HG03571 (cell line): ENCODE measurements around the gene AKTIP.
"Not testable (repeated sequence)": the region's sequence is repeated elsewhere in the genome, so short reads cannot be mapped to it uniquely, and the experiment has no call there.

Source experiments
- ATAC-seq: cut with Tn5 transposase; IDR thresholded peaks from one replicate; pipeline ENCODE4 v1.9.1; 2021; ENCODE audit not compliant: unreplicated experiment

The AKTIP gene

DNA sequence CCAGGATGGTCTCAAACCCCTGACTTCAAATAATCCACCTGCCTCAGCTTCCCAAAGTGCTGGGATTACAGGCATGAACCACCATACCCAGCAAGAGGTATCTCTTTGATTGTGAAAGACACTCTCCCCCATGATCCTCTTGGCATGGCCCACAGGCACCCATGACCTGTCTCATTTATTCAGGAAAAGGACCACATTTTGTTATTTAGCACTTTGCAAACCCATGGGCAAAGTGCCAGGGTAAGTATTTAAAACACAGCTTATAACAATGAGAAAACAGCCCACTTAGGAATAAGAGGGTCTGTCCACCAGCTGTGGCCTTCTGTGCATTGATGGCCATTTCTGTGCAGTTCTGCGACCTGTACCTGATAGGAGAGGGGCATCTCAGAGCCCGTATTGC lies 12.8 kb upstream of the AKTIP start:
- no peak for ATAC-seq

DNA sequence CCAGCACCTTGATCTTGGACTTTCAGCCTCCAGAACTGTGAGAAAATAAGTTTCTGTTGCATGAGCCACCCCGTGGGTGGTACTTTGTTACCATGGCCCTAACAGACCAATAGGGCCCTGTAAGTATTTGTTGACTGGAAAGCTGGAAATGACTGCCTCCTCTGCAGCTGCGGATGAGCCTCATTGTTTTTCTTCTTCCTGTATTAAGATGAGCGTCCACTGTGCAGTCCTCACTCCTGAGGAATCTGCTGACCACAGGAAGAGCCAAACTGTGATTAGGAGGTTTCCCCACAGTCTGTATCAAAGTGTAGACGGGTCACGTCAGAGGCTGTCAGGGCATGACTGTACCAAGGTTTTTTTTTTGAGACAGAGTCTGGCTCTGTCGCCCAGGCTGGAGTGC lies 12.2 kb upstream of the AKTIP start:
- ATAC-seq, result no peak

DNA sequence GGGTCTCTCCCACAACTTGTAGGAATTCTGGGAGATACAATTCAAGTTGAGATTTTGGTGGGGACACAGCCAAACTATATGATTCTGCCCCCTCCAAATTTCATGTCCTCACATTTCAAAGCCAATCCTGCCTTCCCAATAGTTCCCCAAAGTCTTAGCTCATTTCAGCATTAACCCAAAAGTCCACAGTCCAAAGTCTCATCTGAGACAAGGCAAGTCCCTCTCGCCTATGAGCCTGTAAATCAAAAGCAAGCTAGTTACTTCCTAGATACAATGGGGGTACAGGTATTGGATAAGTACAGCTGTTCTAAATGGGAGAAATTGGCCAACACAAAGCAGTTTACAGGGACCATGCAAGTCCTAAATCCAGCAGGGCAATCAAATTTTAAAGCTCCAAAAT lies 9.8 kb upstream of the AKTIP start:
- ATAC-seq, result not testable (repeated sequence)

DNA sequence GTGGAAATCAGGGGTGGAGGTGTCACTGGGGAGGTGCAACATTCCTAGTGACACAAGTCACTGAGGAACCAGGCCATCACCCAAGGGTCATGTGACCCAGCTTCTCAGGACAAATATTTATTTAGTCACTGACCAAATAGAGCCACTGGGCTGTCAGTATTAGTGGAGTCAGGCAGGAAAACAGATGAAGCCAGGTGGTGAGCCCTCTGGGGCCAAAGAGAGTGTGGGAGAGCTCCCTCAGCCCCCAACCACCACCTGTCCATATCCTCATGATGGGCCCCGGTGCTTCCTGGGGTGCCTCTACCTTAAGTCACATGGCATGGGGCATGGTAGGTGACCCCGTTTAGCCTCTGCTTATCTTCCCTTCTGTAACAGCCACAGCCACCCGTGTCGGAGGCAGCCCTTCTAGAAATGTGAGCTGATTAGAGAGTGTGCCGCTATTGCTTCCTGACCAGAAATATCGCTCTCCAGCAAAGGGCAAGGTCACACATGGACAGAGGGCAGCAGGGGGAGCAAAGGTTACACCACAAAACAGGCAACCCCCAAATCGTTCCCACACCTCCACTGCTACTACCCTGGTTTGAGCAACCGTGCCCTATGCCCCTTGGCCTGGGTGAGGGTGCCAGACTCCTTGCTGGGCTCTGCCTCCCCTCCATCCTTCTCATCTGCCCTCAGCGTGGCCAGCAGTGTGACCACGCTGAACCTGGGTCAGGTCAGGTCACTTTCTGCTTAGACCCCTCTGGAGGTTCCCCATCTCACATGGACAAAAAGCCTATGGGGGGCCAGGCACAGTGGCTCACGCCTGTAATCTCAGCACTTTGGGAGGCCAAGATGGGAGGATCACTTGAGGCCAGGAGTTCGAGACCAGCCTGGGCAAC lies 8.6 kb upstream of the AKTIP start:
- ATAC-seq, result no peak

DNA sequence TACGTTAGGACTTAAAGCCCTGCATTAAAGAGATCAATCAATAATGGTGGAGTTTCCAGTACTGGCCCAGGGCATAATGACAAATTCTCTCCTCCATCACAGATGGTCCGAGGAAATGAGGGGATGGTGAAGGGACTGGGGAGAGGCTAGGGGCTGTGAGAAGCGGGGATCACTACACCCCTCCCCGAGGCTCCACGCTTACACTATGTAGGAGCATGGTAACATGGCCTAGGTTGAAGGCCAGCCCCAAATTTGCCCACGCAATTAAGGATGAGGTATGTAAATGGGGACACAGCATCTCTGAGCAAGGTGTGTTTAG lies 8.0 kb upstream of the AKTIP start:
- no peak for ATAC-seq

DNA sequence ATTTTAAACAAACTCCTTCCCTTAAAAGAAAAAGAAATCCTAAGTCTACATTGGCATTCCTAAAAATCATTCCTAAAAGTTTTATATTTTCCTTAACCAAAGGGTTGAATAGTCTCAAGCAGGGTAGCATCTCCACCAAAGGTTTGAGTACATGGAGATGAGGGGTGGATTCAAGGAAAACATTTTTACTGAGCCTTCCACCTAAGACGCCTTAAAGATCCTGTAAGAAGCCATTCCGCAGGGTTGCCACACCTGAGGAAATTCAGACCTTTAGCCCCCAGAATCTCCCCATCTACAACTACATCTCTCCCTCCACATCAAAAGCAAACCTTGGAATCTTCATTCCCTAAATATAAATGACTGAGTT lies 7.7 kb upstream of the AKTIP start:
- no peak for ATAC-seq

DNA sequence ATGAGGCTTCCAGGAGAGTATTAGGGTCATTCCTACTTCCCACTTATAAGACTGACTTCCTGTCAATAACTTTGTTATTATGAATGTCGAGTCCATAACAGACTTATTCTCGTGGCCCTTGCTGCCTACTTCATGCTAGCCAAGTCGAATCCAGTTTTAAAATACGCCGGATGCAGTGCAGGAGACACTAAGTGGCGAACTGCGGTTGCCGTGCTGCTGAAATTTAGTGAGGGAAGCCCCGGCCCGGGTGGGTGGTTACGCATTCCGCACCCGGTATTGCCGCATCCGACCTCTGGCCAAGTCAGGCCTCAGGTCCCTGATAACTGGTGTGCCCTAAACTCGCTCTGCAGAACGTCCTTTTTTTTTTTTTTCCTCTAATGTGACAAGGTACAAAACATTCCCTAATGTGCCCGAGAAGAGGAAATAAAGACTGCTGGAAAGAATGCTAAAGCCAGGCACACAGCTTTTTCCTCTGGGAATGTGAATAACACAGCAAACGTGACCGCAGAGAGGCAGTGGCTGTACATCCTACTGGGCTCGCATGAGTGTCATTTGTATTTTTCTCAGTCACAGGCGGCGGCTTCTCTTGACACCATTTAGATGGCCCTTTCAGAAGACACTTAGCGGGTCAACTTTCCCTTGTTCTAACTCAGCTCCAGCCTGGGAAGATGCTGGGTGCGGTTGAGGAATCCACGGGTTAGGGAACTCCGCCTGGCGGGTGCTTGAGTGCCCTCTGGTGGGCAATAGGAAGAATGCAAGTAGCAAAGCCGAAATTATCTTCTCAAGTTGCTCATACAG lies 7.1 kb upstream of the AKTIP start:
- ATAC-seq, result no peak

DNA sequence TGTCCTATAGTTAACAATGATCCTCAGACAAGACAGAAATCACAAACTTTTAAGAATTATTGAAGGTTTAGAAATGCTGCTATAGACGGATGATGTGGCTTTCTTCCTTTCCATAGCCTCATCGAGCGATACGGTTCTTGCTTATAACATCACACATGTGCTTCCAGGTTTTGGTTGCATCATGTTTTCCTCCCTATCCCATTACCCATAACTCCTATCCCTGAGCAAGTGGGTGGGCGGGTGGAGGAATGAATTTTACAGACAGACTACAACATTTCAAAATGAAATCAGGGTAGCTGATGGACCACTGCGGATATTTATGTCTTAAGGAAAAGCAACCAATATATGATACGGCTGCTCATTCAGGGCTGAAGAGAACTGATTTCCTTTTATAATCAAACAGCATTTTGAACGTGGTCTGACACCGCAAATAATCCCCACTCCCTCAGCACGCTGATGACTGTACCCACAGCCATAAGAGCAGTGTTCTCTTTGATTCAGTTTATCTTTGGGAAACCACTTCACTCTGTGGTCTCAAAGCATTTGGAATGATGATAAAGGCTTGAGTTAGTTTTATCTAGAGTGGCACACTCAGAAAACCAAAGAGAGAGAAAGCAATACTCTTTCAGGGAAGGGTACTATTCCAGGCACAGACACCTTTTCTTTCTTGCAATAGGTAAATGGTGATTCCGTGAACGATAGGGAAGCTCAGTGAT lies 4.6 kb upstream of the AKTIP start:
- no peak for ATAC-seq

DNA sequence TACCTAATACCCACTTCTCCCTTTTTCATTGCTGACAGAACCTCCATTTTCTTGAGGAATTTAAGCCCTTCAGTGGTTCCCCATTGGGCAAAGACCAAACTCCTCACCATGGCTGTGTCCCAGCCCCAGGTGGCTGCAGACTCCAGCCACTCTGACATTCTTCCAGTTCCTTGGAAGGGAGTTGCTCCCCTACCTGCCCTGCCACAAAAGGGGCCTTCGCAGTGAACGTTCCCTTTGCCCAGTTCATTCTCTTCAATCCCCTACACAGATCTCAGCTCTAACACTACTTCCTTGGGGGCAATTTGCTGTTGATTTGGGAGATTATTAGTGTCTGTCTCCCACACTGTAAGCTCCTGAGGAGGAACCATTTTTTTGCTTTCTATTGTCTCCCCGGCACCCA lies 3.2 kb upstream of the AKTIP start:
- ATAC-seq, result no peak

DNA sequence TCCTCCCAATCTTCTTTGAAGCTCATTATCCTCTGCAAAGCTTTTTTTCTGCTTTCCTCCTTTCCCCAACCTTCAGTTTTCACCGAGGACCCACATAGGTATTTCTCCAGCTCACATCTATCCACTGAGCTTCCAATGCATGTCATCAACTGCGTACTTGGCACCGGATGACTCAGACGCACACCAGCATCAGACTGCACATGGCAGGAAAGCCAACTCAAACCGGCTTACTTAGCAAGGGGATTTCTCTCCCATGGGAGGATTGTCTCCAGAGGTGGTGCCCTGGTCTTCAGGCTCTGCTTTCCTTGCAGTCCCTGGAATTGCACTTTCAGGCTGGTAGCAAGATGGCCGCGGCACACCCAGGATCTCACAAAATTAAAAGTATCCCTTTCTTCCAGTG lies 1.7 kb upstream of the AKTIP start:
- no peak for ATAC-seq

DNA sequence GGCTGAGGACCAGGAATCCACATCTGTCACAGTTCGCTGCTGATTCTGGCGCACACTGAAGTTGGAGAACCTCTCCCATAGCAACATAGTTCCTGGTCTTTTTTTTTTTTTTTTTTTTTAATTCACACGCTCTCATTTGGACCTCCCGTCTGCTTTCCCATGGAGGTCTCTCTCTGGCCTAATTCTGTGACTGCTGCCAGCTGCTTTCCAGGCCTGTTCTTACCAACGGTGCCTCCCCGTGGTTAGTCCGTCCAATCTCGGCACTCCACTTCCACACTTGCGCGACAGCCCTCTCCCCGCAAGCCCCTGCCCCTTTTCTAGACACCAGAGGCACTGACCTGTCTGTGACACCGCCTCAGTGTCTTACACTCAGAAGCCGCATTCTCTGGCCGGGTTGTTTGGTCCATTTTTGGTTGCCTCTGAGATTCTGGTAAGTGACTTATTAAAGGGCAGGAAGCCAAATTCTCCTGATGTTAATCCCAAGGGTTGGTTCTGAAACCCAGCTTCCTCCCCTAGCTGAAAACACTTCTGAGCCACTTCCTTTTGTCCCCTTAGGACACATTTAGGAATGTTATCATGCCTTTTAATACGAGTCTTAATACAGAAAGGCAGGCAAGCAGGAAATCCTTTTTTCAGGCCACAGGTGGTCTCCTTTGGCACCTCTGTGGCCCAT lies 1.1 kb upstream of the AKTIP start:
- ATAC-seq, result no peak

DNA sequence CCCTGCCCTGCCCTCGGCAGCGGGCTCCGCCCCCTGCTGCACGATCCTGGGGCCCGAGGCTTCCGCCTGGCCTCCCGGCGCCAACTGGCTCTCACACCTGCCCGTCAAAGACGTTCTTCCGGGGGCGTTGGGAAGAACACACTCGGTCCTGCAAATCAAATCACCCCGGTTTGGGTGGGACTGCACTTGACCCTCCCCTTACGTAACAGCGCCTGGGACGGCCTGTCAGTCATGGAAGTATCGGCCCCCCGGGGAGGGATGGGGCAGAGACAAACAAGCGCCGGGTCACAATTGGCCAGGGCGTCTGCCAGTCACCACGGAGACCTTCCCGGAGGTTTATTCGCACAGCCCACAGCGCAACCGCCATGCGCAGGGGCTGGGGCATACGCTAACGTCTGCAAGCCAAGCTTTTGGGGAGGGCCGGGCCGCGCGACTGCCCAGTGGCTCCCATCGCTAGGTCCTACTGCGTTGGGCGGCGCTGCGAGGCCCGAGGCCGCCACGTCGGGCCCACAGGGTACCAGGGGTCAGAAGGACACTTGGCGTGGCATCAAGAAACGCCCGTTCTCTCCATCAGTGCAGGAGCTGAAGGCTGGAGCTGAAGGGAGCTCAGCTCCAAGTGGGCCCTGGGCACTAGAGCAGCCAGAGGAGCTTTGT lies 388 bp upstream of the AKTIP start:
- ATAC-seq, result peak; percentile 96

DNA sequence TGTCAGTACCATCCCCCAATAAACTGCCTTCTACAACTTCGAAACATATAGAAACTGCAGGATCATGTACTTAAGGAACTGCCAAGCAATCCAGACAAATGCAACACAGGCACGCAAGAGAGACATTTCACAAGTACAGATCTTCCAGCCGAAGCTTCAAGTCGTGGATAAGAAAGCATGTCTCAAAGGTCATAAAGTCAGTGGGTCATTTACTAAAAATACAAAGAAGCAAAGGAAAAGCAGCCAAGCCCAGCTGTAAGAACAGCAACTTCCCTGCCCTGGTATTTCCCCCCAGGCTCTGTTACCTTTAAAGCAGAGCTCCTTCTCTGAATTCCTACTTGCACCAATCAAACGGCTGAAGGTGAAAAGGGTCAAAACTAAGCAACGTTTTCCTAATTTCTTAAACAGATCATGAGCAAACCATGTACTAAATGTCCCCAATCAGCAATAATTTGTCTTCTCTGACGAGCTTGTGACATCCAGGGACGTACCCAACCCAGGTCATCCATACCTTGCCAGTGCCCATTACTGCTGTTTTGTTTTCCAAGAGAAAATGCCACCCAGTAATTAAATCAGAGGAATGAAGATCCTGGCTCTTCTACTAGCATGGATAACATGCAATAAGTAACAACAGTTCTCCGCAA lies 1.7 kb downstream of the AKTIP start:
- ATAC-seq, result no peak

DNA sequence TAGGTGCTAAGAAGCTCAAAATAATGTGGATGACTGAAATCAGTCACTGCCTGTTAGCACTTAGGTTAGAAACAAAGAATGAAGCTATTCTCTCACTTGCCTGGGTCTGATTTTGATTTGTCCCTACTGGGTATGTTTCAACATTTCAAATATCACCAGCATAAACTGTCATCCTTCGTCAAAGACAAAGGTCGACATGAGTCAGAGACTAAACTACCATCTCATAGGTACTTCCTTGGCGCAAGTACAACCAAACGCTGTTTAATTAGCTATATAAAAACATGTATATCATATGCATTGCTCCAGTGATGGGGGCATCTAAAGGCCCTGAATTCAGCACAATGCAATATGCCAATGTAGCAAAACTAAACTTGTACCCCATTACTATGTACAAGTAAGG lies 4.0 kb downstream of the AKTIP start:
- no peak for ATAC-seq

DNA sequence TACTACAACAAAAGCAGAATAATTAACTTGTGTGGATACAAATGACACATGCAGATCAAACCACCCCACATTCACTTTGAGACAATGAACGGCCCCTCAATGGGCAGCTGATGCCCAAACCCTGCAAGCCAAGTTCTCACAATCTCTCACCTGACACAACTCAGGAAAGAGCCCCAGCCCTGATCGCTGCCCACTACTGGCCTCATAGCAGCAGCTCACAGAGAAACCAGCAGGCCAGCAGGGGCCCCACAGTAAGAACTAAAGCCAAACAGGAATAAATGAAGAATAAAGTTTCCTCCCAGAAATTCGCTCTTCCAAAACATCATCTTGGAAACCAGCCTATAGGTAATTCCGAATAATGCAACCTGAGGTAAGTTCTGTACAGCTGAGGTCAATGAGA lies 7.7 kb downstream of the AKTIP start:
- no peak for ATAC-seq

DNA sequence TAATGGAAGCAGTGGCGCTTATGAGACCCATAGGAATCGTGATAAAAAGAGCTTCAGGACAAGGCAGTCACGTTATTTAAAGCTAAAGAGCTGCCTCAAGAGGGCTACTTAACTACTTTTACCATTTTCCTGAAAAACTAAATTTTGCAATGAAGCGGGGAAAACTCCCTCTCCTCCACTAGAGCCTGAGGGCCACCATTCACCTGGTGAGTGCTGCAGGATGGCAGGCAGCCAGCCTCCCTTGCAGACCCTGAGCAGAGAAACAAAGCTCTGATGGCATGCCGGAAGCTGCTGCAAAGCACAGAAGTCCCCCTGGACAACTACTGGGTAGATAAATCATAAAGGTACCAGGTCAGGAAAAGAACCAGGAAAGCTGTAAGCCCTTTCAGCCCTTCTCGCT lies 8.4 kb downstream of the AKTIP start:
- ATAC-seq, result no peak

DNA sequence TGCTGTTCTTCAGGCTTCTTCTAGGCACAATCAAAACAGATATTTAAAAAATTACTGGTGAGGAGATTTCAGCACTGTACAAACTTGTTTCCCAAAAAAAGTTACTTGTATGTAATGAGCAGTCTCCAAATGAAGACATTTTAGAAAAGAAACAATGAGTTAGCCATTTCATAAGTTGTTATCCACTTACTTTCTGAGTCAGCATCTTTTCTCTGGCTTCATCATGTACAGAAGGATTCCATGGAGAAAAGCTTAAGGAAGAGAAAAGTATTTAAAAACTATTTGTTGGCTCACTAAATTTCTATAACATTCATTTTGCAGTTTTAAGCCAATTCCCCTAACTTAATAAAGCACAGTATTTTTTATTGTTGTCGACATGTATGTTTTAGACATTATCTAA lies 10.5 kb downstream of the AKTIP start:
- ATAC-seq, result no peak

DNA sequence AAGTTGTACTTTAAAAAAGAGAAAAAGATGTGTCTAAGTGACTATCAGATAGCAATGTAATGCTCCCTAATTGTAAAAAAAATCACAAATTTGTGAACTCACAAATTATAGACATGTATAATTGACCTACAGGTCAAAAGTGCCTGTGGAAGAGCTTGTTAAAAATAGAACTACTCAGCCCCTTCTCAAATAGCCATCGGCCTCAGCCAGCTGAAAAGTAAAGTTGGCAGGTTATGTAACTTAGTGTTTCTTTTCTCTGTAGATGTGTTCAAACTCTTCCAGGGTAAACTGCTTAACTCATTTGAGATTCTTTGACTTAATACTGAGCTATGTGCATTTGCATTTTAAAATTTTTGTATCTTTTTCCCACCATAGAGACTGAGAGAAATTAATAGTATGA lies 13.3 kb downstream of the AKTIP start:
- ATAC-seq, result no peak

DNA sequence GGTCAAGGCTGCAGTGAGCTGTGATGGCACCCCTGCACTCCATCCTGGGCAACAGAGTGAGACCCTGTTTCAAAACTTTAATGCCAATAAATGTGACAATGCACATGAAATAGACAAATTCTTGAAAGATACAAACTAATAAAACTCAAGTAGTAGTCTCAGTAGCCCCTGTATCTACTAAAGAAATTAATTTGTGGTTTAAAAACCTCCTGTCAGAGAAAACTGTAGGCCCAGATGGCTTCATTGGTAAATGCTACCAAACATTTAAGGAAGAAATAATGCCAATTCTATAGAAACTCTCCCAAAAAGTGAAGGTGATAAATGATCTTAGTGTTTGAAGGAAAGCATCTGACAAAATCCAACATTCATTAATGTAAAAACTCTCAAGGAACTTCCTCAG lies 16.8 kb downstream of the AKTIP start:
- ATAC-seq, result no peak

DNA sequence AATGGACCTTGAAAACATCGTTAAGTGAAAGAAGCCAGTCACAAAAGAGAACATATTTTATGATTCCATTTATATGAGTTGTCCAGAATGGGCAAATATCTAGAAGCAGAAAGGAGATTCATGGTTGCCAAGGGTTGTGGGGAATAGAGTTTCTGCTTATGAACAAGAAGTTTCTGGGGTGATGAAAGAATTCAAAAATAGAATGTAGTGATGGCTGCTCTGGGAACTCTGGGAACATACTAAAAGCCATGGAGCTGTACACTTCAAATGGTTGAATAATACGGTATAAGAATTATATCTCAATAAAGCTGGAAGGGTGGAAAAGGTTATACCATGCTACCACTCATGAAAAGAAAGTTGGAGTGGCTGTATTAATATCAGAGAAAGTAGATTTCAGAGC lies 18.5 kb downstream of the AKTIP start:
- ATAC-seq, result no peak
